Kidney (tissue), 14 donors: ENCODE measurements around the gene CLTB. TPM values are rescaled to one million over a fixed set of nuclear protein-coding genes. Genes with fewer than 3 reads are reported as not detected.

Experiments used
- DNase-seq, 5 donors: peaks; one replicate each; pipeline ENCODE4 v3.0.0-alpha.2; 2013 to 2020
- FAIRE-seq: peaks from 2 replicates; lab custom pipeline; 2012; peaks lifted over from hg19 to GRCh38; lab: Jason Lieb, UNC
- H3K27ac ChIP-seq, 2 donors: one replicate each; pipeline ENCODE4 v1.7.0; 2013; ENCODE audit warnings: low read depth in 2 of 2, low read length in 2 of 2, inconsistent platforms in 1 of 2
- H3K27me3 ChIP-seq: one replicate; pipeline ENCODE4 v1.7.1; 2013; ENCODE audit warnings: low read length, inconsistent platforms; ENCODE audit not compliant: control insufficient read depth, insufficient read depth
- H3K36me3 ChIP-seq, 3 donors: one replicate each; pipeline versions ENCODE4 v1.7.0 to v1.7.1; 2013; ENCODE audit warnings: low read length in 3 of 3, control low read depth in 1 of 3, inconsistent platforms in 1 of 3; ENCODE audit not compliant: insufficient read depth in 3 of 3, control insufficient read depth in 2 of 3
- H3K4me1 ChIP-seq, 3 donors: one replicate each; pipeline versions ENCODE4 v1.7.0 to v1.7.1; 2013; ENCODE audit warnings: low read length in 3 of 3, inconsistent platforms in 1 of 3, low read depth in 1 of 3; ENCODE audit not compliant: control insufficient read depth in 2 of 3, insufficient read depth in 2 of 3
- H3K4me3 ChIP-seq, 3 donors: one replicate each; pipeline versions ENCODE4 v1.7.0 to v1.8.1; 2013; ENCODE audit warnings: low read length in 3 of 3, control low read depth in 1 of 3, inconsistent platforms in 1 of 3
- H3K9ac ChIP-seq, 3 donors: one replicate each; pipeline versions ENCODE4 v1.7.0 to v1.7.1; 2013; ENCODE audit warnings: low read length in 3 of 3, control low read depth in 1 of 3, inconsistent platforms in 1 of 3
- H3K9me3 ChIP-seq, 3 donors: one replicate each; pipeline versions ENCODE4 v1.7.0 to v1.7.1; 2013; ENCODE audit warnings: low read length in 3 of 3, control low read depth in 1 of 3, inconsistent platforms in 1 of 3; ENCODE audit not compliant: control insufficient read depth in 2 of 3, insufficient read depth in 1 of 3
- intact Hi-C: fragments of 100-400 bp; cut with DNase I; formaldehyde crosslinking; loops from one replicate; pipeline ENCODE4 v1.11.1; 2022
- polyA plus RNA-seq: library from polyadenylated mRNA; stranded (reverse); fragments of 350-450 nt; fragmentation: Illumina TruSeq; extraction: RNeasy Lipid Tissue Mini Kit (QIAGEN cat#74804); gene quantifications from one replicate; pipeline ENCODE4 v1.2.3, GENCODE V29; 2014; ENCODE audit warnings: low read depth, low replicate concordance; ENCODE audit not compliant: insufficient read depth
- total RNA-seq: library from RNA; stranded (reverse); fragmentation: NEBNext Ultra II Directional; extraction: Animal tissue kit (Norgen Biotek cat#: 25700); gene quantifications from one replicate; pipeline ENCODE4 v1.2.1, GENCODE V29; 2021
- TF ChIP-seq, protein P1 (sequence below): IDR thresholded peaks from 3 replicates; pipeline ENCODE4 v1.5.1; 2012; ENCODE audit warnings: mild to moderate bottlenecking, moderate library complexity, borderline replicate concordance; ENCODE audit not compliant: insufficient read depth; ENCODE audit errors: extremely low read depth
- donor health status: control.
- donor health status: control.
- donor health status: control.
- donor health status: control.
- donor health status: control.
- donor health status: DM: yes; HTN: yes; CAD: no.
- donor health status: Normal renal cell carcinoma (clear cell type).

CLTB gene
- total and polyA plus RNA-seq, 2 donors from 2014 or later, result 76.3 to 151 TPM

DNA sequence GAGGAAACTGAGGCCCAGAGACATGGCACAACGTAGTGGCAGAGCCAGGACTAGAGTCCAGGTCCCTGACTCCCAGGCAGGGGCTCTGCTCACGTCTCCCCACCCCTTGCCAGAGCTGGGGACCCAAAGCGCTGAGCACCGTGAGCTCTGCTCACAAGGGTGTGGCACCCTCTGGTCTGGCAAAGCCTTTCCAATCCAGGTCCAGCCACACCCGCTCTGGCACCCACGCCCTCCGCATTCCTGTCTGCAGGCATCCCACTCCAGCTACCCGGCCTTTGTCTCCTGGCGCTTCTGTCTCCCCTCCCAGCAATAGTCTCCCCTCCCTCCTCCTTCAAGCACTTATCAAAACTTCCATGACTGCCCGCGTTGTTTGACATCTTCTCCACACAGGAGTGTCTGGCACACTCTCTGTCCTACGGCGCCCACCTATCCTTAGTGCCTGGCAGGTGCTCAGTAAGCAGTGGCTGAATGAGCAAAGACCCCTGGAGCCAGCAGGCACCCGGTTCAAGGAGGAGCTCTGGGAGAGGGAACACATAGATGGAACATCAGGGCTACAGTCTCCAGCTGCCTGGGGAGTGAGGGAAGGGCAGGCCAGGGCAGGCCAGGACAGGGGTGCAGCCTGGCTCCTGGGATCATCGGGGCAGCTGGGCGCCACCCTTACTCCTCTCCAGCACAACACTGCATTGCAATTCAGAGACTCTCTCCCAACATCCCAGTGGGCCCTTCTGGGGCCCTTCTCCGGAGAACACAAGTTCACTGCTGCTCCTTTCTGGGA is 15.8 kb downstream of the CLTB start:
- TF ChIP-seq, protein P1, sequence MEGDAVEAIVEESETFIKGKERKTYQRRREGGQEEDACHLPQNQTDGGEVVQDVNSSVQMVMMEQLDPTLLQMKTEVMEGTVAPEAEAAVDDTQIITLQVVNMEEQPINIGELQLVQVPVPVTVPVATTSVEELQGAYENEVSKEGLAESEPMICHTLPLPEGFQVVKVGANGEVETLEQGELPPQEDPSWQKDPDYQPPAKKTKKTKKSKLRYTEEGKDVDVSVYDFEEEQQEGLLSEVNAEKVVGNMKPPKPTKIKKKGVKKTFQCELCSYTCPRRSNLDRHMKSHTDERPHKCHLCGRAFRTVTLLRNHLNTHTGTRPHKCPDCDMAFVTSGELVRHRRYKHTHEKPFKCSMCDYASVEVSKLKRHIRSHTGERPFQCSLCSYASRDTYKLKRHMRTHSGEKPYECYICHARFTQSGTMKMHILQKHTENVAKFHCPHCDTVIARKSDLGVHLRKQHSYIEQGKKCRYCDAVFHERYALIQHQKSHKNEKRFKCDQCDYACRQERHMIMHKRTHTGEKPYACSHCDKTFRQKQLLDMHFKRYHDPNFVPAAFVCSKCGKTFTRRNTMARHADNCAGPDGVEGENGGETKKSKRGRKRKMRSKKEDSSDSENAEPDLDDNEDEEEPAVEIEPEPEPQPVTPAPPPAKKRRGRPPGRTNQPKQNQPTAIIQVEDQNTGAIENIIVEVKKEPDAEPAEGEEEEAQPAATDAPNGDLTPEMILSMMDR, result no peak
- FAIRE-seq, result no peak
- Histone ChIP-seq H3K27ac (no peak overlapping the region), H3K9me3 (no peaks in the 10 kb centered on the region), H3K9ac (no peak overlapping the region), H3K4me3 (no peak overlapping the region), H3K27me3 (no peaks in the 10 kb centered on the region), H3K4me1 (peaks cover 0 to 4% (median 0%) of the 10 kb centered on the region in 3 donors), H3K36me3 (peaks cover 0 to 8% (median 0%) of the 10 kb centered on the region in 3 donors)
- no peak for DNase-seq
- intact Hi-C loops, result no loop called here

DNA sequence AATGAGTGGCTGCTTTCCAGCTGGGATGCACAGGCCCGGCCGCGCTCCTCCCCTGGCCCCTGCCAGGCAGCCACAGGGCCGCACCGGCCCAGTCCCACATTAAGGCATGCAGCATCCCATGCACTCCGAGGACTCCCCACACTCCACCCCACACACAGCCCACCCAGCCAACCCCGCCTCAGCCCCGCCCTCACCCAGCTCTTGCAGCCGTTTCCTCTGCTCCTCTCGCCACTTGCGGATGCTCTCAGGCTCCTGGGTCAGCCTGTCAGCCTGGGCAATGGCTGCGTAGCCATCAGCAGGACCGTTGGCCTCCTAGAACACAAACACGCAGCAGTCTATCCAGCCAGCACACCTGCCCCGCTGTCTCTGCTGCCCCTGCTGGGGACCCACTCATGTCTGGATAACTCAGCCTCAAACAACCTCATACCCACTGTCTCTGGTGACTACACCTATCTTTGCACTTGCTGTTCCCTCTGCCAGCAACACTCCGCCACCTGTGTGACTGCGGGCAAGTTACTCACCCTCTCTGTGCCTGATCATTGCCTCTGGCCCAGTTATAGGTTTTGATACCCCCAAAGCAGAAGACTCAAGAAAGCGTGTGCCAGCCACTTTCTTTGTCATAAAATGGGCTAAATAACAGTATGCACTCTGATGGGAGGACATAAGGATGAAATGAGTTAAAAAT is 18.5 kb downstream of the CLTB start:
- DNase-seq (no peak), FAIRE-seq (no peak)
- intact Hi-C loops, result no loop called here
- no peak overlapping the region for H3K9ac ChIP-seq
- peaks cover 0 to 13% (median 11%) of the 10 kb centered on the region in 3 donors for H3K36me3 ChIP-seq
- H3K4me1 ChIP-seq, result peaks cover 0 to 4% (median 0%) of the 10 kb centered on the region in 3 donors
- TF ChIP-seq, protein P1, result no peak
- H3K9me3 ChIP-seq, result no peaks in the 10 kb centered on the region
- no peaks in the 10 kb centered on the region for H3K27me3 ChIP-seq
- H3K4me3 ChIP-seq, result no peak overlapping the region
- H3K27ac ChIP-seq, result no peak overlapping the region

DNA sequence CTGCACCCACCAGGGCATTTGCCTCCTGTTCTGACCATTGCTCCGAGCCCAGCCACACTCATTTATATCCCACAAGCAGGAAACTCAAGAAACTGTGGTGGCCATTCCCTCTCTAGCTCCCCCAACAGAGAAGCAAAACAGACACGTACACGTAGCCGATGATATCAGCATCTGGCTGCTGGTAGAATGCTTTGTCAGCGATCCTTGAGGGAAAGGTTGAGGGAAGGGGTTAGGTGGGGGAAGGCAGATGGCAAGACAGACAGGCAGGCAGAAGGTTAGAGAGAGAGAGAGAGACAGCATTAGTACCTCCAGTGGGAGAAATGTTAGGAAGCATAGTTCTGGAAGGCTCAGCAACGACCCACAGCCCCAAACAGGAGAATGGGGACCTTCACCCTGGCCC is 20.0 kb downstream of the CLTB start:
- Histone ChIP-seq H3K4me3 (no peak overlapping the region), H3K4me1 (peaks cover 0 to 4% (median 0%) of the 10 kb centered on the region in 3 donors), H3K27me3 (no peaks in the 10 kb centered on the region), H3K9me3 (no peaks in the 10 kb centered on the region), H3K27ac (no peak overlapping the region), H3K9ac (no peak overlapping the region), H3K36me3 (peaks cover 0 to 23% (median 15%) of the 10 kb centered on the region in 3 donors)
- TF ChIP-seq, protein P1, result no peak
- FAIRE-seq (no peak), DNase-seq (peak in 2 of 5 donors; percentile 19 to 37)
- intact Hi-C loops, result no loop called here
